ENCODE results near the gene SIRPB2. TPM values are rescaled to one million over a fixed set of nuclear protein-coding genes. Genes with fewer than 3 reads are reported as not detected.

Gene SIRPB2
- total and polyA plus RNA-seq, 3 experiments from 2014 or later = not detected

DNA sequence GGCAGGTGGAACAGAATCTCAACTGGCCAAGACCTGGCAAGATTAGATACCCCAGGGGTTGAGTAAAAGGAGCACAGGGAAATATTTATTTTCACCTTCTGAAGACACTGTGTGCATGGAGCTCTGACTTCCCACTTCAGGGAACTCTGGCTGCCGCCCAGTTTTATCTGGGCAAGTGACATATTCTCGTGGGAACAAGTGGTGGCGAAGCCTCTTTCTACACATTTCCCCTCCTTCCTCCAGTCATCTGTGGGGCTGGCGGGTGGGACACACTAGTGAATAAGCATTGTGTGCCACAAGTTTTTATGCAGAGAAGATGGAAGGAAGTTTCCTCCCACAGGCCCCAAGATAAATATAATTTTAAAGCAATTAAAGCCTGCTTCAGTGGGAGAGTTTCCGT, 48.1 kb downstream of the SIRPB2 start:
- H3K9me3 Mint-ChIP-seq = no peaks in the 10 kb centered on the region
- peaks cover 9% of the 10 kb centered on the region for H3K4me1 ChIP-seq (ENCODE audit: insufficient read depth, low read length)
- CTCF ChIA-PET = no interaction called here
- H3K9me3 ChIP-seq (ENCODE audit: low read length) = no peaks in the 10 kb centered on the region
- no peak for DNase-seq
- H3K4me3 ChIP-seq (ENCODE audit: low read length) = no peak overlapping the region
- no peaks in the 10 kb centered on the region for H3K27me3 Mint-ChIP-seq
- no peak overlapping the region for H3K27ac ChIP-seq (ENCODE audit: low read depth, low read length)
- H3K4me1 Mint-ChIP-seq = peaks cover 0 to 10% (median 0%) of the 10 kb centered on the region in 3 donors
- H3K4me3 Mint-ChIP-seq = no peak overlapping the region
- H3K36me3 ChIP-seq (ENCODE audit: insufficient read depth, low read length) = peaks cover 42% of the 10 kb centered on the region
- POLR2A ChIA-PET = no interaction called here
- H3K27me3 ChIP-seq (ENCODE audit: insufficient read depth, low read length, poor library complexity, severe bottlenecking) = no peaks in the 10 kb centered on the region
- H3K27ac Mint-ChIP-seq = no peak overlapping the region
- H3K36me3 Mint-ChIP-seq = peaks cover 17 to 77% (median 21%) of the 10 kb centered on the region in 3 donors

DNA sequence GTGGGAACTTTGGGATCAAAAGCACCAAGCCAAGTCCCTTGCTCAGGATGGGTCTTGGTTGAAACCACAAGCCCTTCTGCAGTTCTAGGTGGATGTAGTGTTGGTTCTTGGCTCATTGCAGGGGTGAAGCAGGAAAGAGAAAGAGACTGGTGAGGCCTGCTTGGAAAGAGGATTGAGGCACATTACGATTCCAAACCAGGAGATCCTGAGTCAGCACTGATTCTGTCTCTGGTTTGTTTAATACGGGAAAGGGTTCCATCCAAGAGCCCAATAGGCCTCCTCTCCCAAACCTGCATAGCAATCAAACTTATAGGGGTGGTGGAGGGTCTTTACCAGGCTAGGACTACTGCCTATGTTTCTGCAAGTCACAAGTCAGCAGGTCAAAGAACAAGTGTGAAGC, 48.9 kb downstream of the SIRPB2 start:
- Mint-ChIP-seq H3K4me1 (peaks cover 1 to 10% (median 2%) of the 10 kb centered on the region in 3 donors), H3K36me3 (peaks cover 16 to 70% (median 17%) of the 10 kb centered on the region in 3 donors), H3K27me3 (no peaks in the 10 kb centered on the region), H3K9me3 (no peaks in the 10 kb centered on the region), H3K4me3 (no peak overlapping the region), H3K27ac (no peak overlapping the region)
- CTCF ChIA-PET = no interaction called here
- H3K4me3 ChIP-seq (ENCODE audit: low read length) = no peak overlapping the region
- no peak for DNase-seq
- no peak overlapping the region for H3K27ac ChIP-seq (ENCODE audit: low read depth, low read length)
- no peaks in the 10 kb centered on the region for H3K27me3 ChIP-seq (ENCODE audit: insufficient read depth, low read length, poor library complexity, severe bottlenecking)
- POLR2A ChIA-PET = no interaction called here
- H3K9me3 ChIP-seq (ENCODE audit: low read length) = no peaks in the 10 kb centered on the region
- peaks cover 40% of the 10 kb centered on the region for H3K36me3 ChIP-seq (ENCODE audit: insufficient read depth, low read length)
- peaks cover 9% of the 10 kb centered on the region for H3K4me1 ChIP-seq (ENCODE audit: insufficient read depth, low read length)

DNA sequence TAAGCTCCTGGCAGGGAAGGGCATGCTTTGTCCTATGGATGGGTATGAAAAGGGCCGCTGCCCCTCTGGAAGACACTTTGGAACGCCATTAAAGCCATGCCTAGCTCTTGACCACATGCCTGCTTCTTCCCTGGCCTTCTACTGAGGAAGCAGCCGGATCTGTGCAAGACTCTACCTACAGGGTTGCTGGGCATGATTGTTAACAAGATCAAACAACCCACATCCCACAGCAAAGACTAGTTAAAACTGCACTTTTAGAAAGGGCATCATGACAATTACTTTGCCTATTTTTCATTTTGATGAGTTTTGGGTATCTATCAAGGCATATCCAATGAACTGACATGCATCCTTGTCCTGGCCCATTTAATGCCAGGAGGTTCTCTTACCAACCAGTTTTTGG, 50.1 kb downstream of the SIRPB2 start:
- peaks cover 9% of the 10 kb centered on the region for H3K4me1 ChIP-seq (ENCODE audit: insufficient read depth, low read length)
- DNase-seq = no peak
- POLR2A ChIA-PET = no interaction called here
- no peaks in the 10 kb centered on the region for H3K9me3 ChIP-seq (ENCODE audit: low read length)
- no peak overlapping the region for H3K4me3 Mint-ChIP-seq
- H3K27ac Mint-ChIP-seq = peak overlapping the region in 1 of 8 donors; percentile 54
- peaks cover 13 to 58% (median 17%) of the 10 kb centered on the region in 3 donors for H3K36me3 Mint-ChIP-seq
- H3K9me3 Mint-ChIP-seq = no peaks in the 10 kb centered on the region
- peaks cover 28% of the 10 kb centered on the region for H3K36me3 ChIP-seq (ENCODE audit: insufficient read depth, low read length)
- peaks cover 0 to 3% of the 10 kb centered on the region in 2 donors for H3K27me3 Mint-ChIP-seq
- H3K27ac ChIP-seq (ENCODE audit: low read depth, low read length) = no peak overlapping the region
- no peak overlapping the region for H3K4me3 ChIP-seq (ENCODE audit: low read length)
- H3K4me1 Mint-ChIP-seq = peaks cover 4 to 13% (median 5%) of the 10 kb centered on the region in 3 donors
- no peaks in the 10 kb centered on the region for H3K27me3 ChIP-seq (ENCODE audit: insufficient read depth, low read length, poor library complexity, severe bottlenecking)
- CTCF ChIA-PET = interaction anchor here (1.0 kb wide), 2 partner anchors 12 to 128 kb away, joined by 3 to 5 read pairs; no protein-coding TSS in a partner anchor

DNA sequence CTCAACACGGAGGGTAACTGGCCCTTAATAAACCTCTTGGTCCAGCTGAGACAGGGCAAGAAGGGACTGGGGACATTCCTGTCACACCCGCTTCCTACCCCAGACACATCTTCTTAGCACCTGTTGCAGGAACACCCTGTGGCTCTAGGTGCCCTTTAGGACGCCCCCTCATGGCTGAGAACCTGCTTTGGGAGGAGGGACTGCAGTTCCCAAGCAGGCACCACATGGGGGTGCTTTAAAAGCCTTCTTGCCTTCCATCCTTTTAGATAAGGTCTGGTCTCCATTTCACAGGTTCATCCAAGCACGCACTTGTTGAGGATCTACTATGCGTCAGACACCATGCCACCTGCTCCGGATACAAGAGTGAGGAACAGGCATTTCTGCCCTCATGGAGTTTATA, 51.2 kb downstream of the SIRPB2 start:
- Mint-ChIP-seq H3K27me3 (peaks cover 0 to 3% of the 10 kb centered on the region in 2 donors), H3K4me3 (no peak overlapping the region)
- POLR2A ChIA-PET = no interaction called here

DNA sequence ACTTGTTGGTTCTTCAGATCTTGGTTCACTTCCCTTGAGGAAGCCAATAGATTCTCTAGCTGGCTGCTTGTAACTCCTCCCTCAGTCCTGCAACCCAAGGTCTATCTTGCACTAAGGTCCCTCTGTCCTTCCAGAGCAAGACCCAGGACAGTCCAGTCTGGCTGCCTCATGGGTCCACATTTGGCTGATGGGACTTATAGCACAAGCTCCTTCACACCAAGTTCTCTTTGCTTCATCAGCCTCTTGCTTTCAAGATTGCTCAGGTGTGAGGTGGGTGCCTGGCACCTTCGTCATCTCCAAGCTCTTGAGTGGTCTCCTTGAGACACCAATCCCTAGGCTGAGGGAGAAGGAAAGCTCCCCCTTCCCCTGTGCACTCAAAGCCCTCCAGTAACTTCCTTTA, 52.9 kb downstream of the SIRPB2 start:
- CTCF ChIA-PET = interaction anchor here (1.1 to 5.3 kb wide), 4 partner anchors 9 to 126 kb away, joined by 3 to 27 read pairs (median 10); no protein-coding TSS in a partner anchor

More for the DNA sequence above, 51.2 kb downstream of the SIRPB2 start:
- H3K36me3 Mint-ChIP-seq = peaks cover 11 to 47% (median 13%) of the 10 kb centered on the region in 3 donors
- DNase-seq = no peak
- peaks cover 8 to 17% (median 11%) of the 10 kb centered on the region in 3 donors for H3K4me1 Mint-ChIP-seq
- peak overlapping the region in 1 of 8 donors; percentile 1 for H3K27ac Mint-ChIP-seq
- Histone ChIP-seq H3K4me3 (ENCODE audit: low read length) (no peak overlapping the region), H3K27ac (ENCODE audit: low read depth, low read length) (no peak overlapping the region), H3K27me3 (ENCODE audit: insufficient read depth, low read length, poor library complexity, severe bottlenecking) (no peaks in the 10 kb centered on the region), H3K36me3 (ENCODE audit: insufficient read depth, low read length) (peaks cover 17% of the 10 kb centered on the region), H3K9me3 (ENCODE audit: low read length) (no peaks in the 10 kb centered on the region), H3K4me1 (ENCODE audit: insufficient read depth, low read length) (peaks cover 13% of the 10 kb centered on the region)
- no peaks in the 10 kb centered on the region for H3K9me3 Mint-ChIP-seq
- CTCF ChIA-PET = interaction anchor here (1.0 kb wide), 2 partner anchors 13 to 127 kb away, joined by 3 to 5 read pairs; no protein-coding TSS in a partner anchor

DNA sequence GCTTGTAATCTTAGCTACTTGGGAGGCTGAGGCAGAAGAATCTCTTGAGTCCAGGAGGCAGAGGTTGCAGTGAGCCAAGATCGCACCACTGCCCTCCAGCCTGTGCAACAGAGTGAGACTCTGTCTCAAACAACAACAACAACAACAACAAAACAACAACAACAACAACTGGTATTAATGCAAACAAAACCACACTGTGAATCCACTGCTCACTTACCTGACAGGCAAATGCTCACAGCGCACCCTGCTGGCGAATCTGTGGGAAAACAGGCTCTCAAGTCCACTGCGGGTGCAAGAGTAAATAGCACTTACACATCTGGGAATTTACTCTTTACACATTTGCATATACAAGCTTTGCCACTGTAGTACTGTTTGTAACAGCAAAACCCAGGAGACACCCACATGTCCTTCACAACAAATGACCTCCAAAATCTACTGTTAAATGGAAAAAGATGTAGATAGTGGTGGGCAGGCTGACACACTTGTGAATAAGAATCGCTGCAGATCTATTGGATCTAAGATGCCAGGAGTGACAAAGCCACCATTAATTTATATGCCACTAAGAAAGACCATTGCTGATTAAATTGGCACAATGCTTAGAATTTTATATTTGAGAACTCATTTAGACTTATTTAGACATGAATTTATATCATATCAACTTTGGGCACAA, 53.9 kb downstream of the SIRPB2 start:
- peaks cover 21% of the 10 kb centered on the region for H3K4me1 ChIP-seq (ENCODE audit: insufficient read depth, low read length)
- peak; percentile 64 to 84 (median 69) for DNase-seq
- peak overlapping the region in 2 of 8 donors; percentile 37 to 40 for H3K27ac Mint-ChIP-seq
- no peak overlapping the region for H3K4me3 Mint-ChIP-seq
- H3K27me3 Mint-ChIP-seq = peaks cover 5 to 7% of the 10 kb centered on the region in 2 donors
- no peaks in the 10 kb centered on the region for H3K27me3 ChIP-seq (ENCODE audit: insufficient read depth, low read length, poor library complexity, severe bottlenecking)
- POLR2A ChIA-PET = no interaction called here
- H3K36me3 ChIP-seq (ENCODE audit: insufficient read depth, low read length) = peaks cover under 1% of the 10 kb centered on the region
- H3K36me3 Mint-ChIP-seq = peaks cover 4 to 20% (median 4%) of the 10 kb centered on the region in 3 donors
- H3K9me3 Mint-ChIP-seq = no peaks in the 10 kb centered on the region
- H3K9me3 ChIP-seq (ENCODE audit: low read length) = no peaks in the 10 kb centered on the region
- peaks cover 24 to 26% (median 24%) of the 10 kb centered on the region in 3 donors for H3K4me1 Mint-ChIP-seq
- CTCF ChIA-PET = interaction anchor here (0.6 to 5.3 kb wide), 20 partner anchors 10 to 183 kb away, joined by 3 to 27 read pairs (median 3); partner anchors contain the start of gene SNPH
- no peak overlapping the region for H3K27ac ChIP-seq (ENCODE audit: low read depth, low read length)
- no peak overlapping the region for H3K4me3 ChIP-seq (ENCODE audit: low read length)

More for the DNA sequence above, 52.9 kb downstream of the SIRPB2 start:
- H3K36me3 Mint-ChIP-seq = peaks cover 4 to 30% (median 7%) of the 10 kb centered on the region in 3 donors
- no peaks in the 10 kb centered on the region for H3K9me3 ChIP-seq (ENCODE audit: low read length)
- peaks cover 21% of the 10 kb centered on the region for H3K4me1 ChIP-seq (ENCODE audit: insufficient read depth, low read length)
- no peak overlapping the region for H3K4me3 ChIP-seq (ENCODE audit: low read length)
- H3K27ac Mint-ChIP-seq = no peak overlapping the region
- H3K27ac ChIP-seq (ENCODE audit: low read depth, low read length) = no peak overlapping the region
- no peaks in the 10 kb centered on the region for H3K27me3 ChIP-seq (ENCODE audit: insufficient read depth, low read length, poor library complexity, severe bottlenecking)
- peaks cover 24 to 26% (median 24%) of the 10 kb centered on the region in 3 donors for H3K4me1 Mint-ChIP-seq
- DNase-seq = no peak
- peaks cover 8% of the 10 kb centered on the region for H3K36me3 ChIP-seq (ENCODE audit: insufficient read depth, low read length)
- H3K9me3 Mint-ChIP-seq = no peaks in the 10 kb centered on the region
- POLR2A ChIA-PET = no interaction called here
- H3K27me3 Mint-ChIP-seq = peaks cover 0 to 7% of the 10 kb centered on the region in 2 donors
- H3K4me3 Mint-ChIP-seq = no peak overlapping the region

DNA sequence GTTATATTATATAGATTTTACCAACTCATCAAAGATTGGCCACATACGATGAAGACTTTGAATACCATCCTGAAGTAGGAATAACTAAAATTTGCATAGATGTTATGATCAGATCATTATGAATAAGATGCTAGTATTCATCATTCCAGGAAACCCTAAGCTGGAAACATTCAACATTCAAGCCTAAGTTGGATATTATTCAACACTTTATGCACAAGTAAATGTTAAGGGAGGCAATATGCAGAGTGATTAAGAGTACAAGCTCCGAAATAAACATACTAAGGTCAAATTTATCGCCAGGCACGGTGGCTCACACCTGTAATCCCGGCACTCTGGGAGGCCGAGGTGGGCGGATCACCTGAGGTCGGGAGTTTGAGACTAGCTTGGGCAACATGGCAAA, 55.0 kb downstream of the SIRPB2 start:
- Histone ChIP-seq H3K9me3 (ENCODE audit: low read length) (no peaks in the 10 kb centered on the region), H3K27ac (ENCODE audit: low read depth, low read length) (no peak overlapping the region), H3K4me3 (ENCODE audit: low read length) (no peak overlapping the region), H3K27me3 (ENCODE audit: insufficient read depth, low read length, poor library complexity, severe bottlenecking) (no peaks in the 10 kb centered on the region), H3K36me3 (ENCODE audit: insufficient read depth, low read length) (no peaks in the 10 kb centered on the region), H3K4me1 (ENCODE audit: insufficient read depth, low read length) (peaks cover 18% of the 10 kb centered on the region)
- H3K36me3 Mint-ChIP-seq = peaks cover 0 to 11% (median 0%) of the 10 kb centered on the region in 3 donors
- no peak overlapping the region for H3K4me3 Mint-ChIP-seq
- ChIA-PET POLR2A (interaction anchor here (0.6 kb wide), 1 partner anchor 19 kb away, joined by 3 read pairs; no protein-coding TSS in a partner anchor), CTCF (interaction anchor here (1.0 to 5.3 kb wide), 11 partner anchors 11 to 128 kb away, joined by 3 to 27 read pairs (median 4); partner anchors contain the start of gene NSFL1C)
- H3K9me3 Mint-ChIP-seq = no peaks in the 10 kb centered on the region
- H3K4me1 Mint-ChIP-seq = peaks cover 23 to 24% (median 24%) of the 10 kb centered on the region in 3 donors
- DNase-seq = no peak
- H3K27ac Mint-ChIP-seq = no peak overlapping the region
- peaks cover 8 to 13% of the 10 kb centered on the region in 2 donors for H3K27me3 Mint-ChIP-seq

DNA sequence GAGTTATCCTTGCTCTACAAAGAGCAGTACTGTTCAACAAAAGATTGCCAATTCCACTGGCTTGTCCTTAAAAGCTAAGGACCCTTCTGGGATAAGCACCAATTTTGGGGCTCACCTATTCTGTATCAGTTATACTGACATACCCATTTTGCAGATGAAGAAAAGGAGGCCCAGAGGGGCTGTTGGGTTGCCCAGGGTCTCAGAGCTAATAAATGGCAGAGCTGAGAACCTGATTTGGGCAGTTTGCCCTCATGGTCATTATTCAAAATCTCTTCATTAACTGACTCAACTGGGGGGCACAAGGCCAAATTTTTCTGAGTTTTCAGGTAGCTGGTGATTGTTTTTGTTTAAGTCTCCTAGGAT, 55.9 kb downstream of the SIRPB2 start:
- Mint-ChIP-seq H3K27ac (peak overlapping the region in 1 of 8 donors; percentile 64), H3K4me1 (peaks cover 21 to 24% (median 24%) of the 10 kb centered on the region in 3 donors), H3K4me3 (no peak overlapping the region), H3K9me3 (no peaks in the 10 kb centered on the region), H3K27me3 (peaks cover 9 to 16% of the 10 kb centered on the region in 2 donors), H3K36me3 (peaks cover 0 to 7% (median 0%) of the 10 kb centered on the region in 3 donors)
- no peaks in the 10 kb centered on the region for H3K36me3 ChIP-seq (ENCODE audit: insufficient read depth, low read length)
- no peaks in the 10 kb centered on the region for H3K27me3 ChIP-seq (ENCODE audit: insufficient read depth, low read length, poor library complexity, severe bottlenecking)
- H3K27ac ChIP-seq (ENCODE audit: low read depth, low read length) = no peak overlapping the region
- ChIA-PET CTCF (interaction anchor here (0.8 to 5.3 kb wide), 8 partner anchors 9 to 1041 kb away, joined by 3 to 27 read pairs (median 3); partner anchors contain the start of gene NSFL1C), POLR2A (interaction anchor here (0.6 kb wide), 1 partner anchor 60 kb away, joined by 6 read pairs; no protein-coding TSS in a partner anchor)
- DNase-seq = no peak
- H3K9me3 ChIP-seq (ENCODE audit: low read length) = no peaks in the 10 kb centered on the region
- no peak overlapping the region for H3K4me3 ChIP-seq (ENCODE audit: low read length)
- peaks cover 12% of the 10 kb centered on the region for H3K4me1 ChIP-seq (ENCODE audit: insufficient read depth, low read length)
